Neuronal stem cell (in vitro differentiated cells): ENCODE results near the gene PRDM5.

ENCODE experiments used
- DNase-seq: peaks from one replicate; pipeline ENCODE4 v3.0.0-alpha.2; 2013; ENCODE audit warnings: low spot score
- H2AFZ ChIP-seq: one replicate; pipeline ENCODE4 v1.6.1; 2013; ENCODE audit warnings: mild to moderate bottlenecking, low read length, inconsistent platforms
- H2AK5ac ChIP-seq: 2 replicates; pipeline ENCODE4 v1.6.1; 2013; ENCODE audit warnings: low read depth, mild to moderate bottlenecking, inconsistent platforms, low read length, moderate library complexity, mixed read lengths
- H2BK120ac ChIP-seq: 2 replicates; pipeline ENCODE4 v1.6.1; 2013; ENCODE audit warnings: low read depth, mild to moderate bottlenecking, inconsistent platforms, low read length, moderate library complexity, mixed read lengths
- H2BK12ac ChIP-seq: one replicate; pipeline ENCODE4 v1.6.1; 2013; ENCODE audit warnings: low read length, inconsistent platforms
- H2BK15ac ChIP-seq: 2 replicates; pipeline ENCODE4 v1.6.1; 2013; ENCODE audit warnings: mild to moderate bottlenecking, low read length, inconsistent platforms, mixed read lengths
- H2BK5ac ChIP-seq: one replicate; pipeline ENCODE4 v1.6.1; 2013; ENCODE audit warnings: inconsistent platforms, mild to moderate bottlenecking, low read length, moderate library complexity
- H3K14ac ChIP-seq: one replicate; pipeline ENCODE4 v1.6.1; 2013; ENCODE audit warnings: low read length, inconsistent platforms
- H3K18ac ChIP-seq: 2 replicates; pipeline ENCODE4 v1.6.1; 2013; ENCODE audit warnings: low read length, inconsistent platforms
- H3K23ac ChIP-seq: 2 replicates; pipeline ENCODE4 v1.6.1; 2013; ENCODE audit warnings: low read depth, mild to moderate bottlenecking, mixed read lengths, low read length, inconsistent platforms; ENCODE audit not compliant: poor library complexity
- H3K27ac ChIP-seq: replicated peaks from 3 replicates; pipeline ENCODE4 v1.5.1; 2013; ENCODE audit warnings: low read length, inconsistent platforms
- H3K27me3 ChIP-seq, 3 experiments: 2 replicates each; pipeline ENCODE4 v1.6.1; 2013; ENCODE audit warnings: low read length in 3 of 3, mild to moderate bottlenecking in 2 of 3, inconsistent platforms in 1 of 3, low read depth in 1 of 3, mixed read lengths in 1 of 3, moderate library complexity in 1 of 3; ENCODE audit not compliant: control insufficient read depth in 3 of 3, insufficient read depth in 3 of 3
- H3K36me3 ChIP-seq, 2 donors: replicated peaks in 1 of 2; 2 replicates each; pipeline ENCODE4 v1.6.1; 2013; ENCODE audit warnings: low read length in 2 of 2; ENCODE audit not compliant: control insufficient read depth in 2 of 2, insufficient read depth in 2 of 2
- H3K4ac ChIP-seq: 2 replicates; pipeline ENCODE4 v1.6.1; 2013; ENCODE audit warnings: inconsistent platforms, mild to moderate bottlenecking, low read length, moderate library complexity
- H3K4me1 ChIP-seq, 2 donors: 1 replicate in 1 of 2; 2 replicates in 1 of 2; pipeline ENCODE4 v1.6.1; 2013; ENCODE audit warnings: low read length in 2 of 2, low read depth in 1 of 2; ENCODE audit not compliant: control insufficient read depth in 2 of 2, insufficient read depth in 1 of 2
- H3K4me2 ChIP-seq: one replicate; pipeline ENCODE4 v1.6.1; 2013; ENCODE audit warnings: mild to moderate bottlenecking, low read length, inconsistent platforms; ENCODE audit not compliant: insufficient read depth, poor library complexity, severe bottlenecking
- H3K4me3 ChIP-seq, 2 donors: 2 replicates each; pipeline ENCODE4 v1.5.1; 2013; ENCODE audit warnings: low read length in 2 of 2, mild to moderate bottlenecking in 2 of 2, inconsistent platforms in 1 of 2, moderate library complexity in 1 of 2
- H3K79me1 ChIP-seq: one replicate; pipeline ENCODE4 v1.6.1; 2013; ENCODE audit warnings: low read depth, mild to moderate bottlenecking, inconsistent platforms, low read length, moderate library complexity
- H3K9ac ChIP-seq: one replicate; pipeline ENCODE4 v1.6.1; 2013; ENCODE audit warnings: mild to moderate bottlenecking, low read depth, low read length, inconsistent platforms; ENCODE audit not compliant: poor library complexity
- H3K9me3 ChIP-seq, 2 donors: replicated peaks in 1 of 2; 2 replicates each; pipeline versions ENCODE3 to v1.6.1; 2013; ENCODE audit warnings: low read length in 2 of 2, mild to moderate bottlenecking in 2 of 2, inconsistent platforms in 1 of 2, low read depth in 1 of 2, mixed read lengths in 1 of 2, moderate library complexity in 1 of 2; ENCODE audit not compliant: control insufficient read depth in 2 of 2, insufficient read depth in 1 of 2
- H4K8ac ChIP-seq: one replicate; pipeline ENCODE4 v1.6.1; 2013; ENCODE audit warnings: low read depth, mild to moderate bottlenecking, inconsistent platforms, low read length, moderate library complexity
- H4K91ac ChIP-seq: one replicate; pipeline ENCODE4 v1.6.1; 2013; ENCODE audit warnings: low read length, low read depth, mild to moderate bottlenecking, inconsistent platforms; ENCODE audit not compliant: poor library complexity
- WGBS, 2 donors: extraction: QIAGEN DNeasy Blood & Tissue Kit; methylation state at CpG; one replicate each; pipeline ENCODE4 v1.1.7; 2013; ENCODE audit warnings: missing lambda C conversion rate in 2 of 2, mixed read lengths in 1 of 2; ENCODE audit not compliant: insufficient read length in 2 of 2, insufficient replicate concordance in 1 of 2; ENCODE audit errors: extremely low coverage in 2 of 2; 5-methylcytosine and 5-hydroxymethylcytosine counted together

Gene PRDM5

GRCh38 chr4:120704538-120704937, 218.0 kb downstream of the PRDM5 start:
- H3K9me3 ChIP-seq, result peaks cover 0 to 3% of the 10 kb centered on the region in 2 donors
- no peak overlapping the region for H3K9ac ChIP-seq
- no peak overlapping the region for H4K91ac ChIP-seq
- H3K18ac ChIP-seq, result no peak overlapping the region
- no peak overlapping the region for H3K14ac ChIP-seq
- H2BK15ac ChIP-seq, result no peak overlapping the region
- no peak overlapping the region for H3K27ac ChIP-seq
- H3K79me1 ChIP-seq, result no peaks in the 10 kb centered on the region
- H2AK5ac ChIP-seq, result no peak overlapping the region
- H3K4ac ChIP-seq, result no peak overlapping the region
- no peak overlapping the region for H2BK5ac ChIP-seq
- H3K23ac ChIP-seq, result no peak overlapping the region
- no peaks in the 10 kb centered on the region for H3K27me3 ChIP-seq
- DNase-seq, result no peak
- no peak overlapping the region for H2AFZ ChIP-seq
- H3K36me3 ChIP-seq, result no peaks in the 10 kb centered on the region
- H3K4me3 ChIP-seq, result no peak overlapping the region
- H3K4me2 ChIP-seq, result no peak overlapping the region
- H3K4me1 ChIP-seq, result no peaks in the 10 kb centered on the region
- H2BK12ac ChIP-seq, result no peak overlapping the region
- no peak overlapping the region for H2BK120ac ChIP-seq
- WGBS, 2 donors, result no CpG with 5 or more reads among the region's 6 CpGs
- H4K8ac ChIP-seq, result no peak overlapping the region

- Histone ChIP-seq H3K9ac (no peak overlapping the region), H2AK5ac (no peak overlapping the region), H3K36me3 (no peaks in the 10 kb centered on the region), H2BK12ac (no peak overlapping the region), H2AFZ (no peak overlapping the region), H2BK5ac (no peak overlapping the region), H3K4me3 (no peak overlapping the region), H3K9me3 (peaks cover 0 to 3% of the 10 kb centered on the region in 2 donors), H4K8ac (no peak overlapping the region), H3K4ac (no peak overlapping the region), H2BK15ac (no peak overlapping the region), H3K14ac (no peak overlapping the region), H3K23ac (no peak overlapping the region), H4K91ac (no peak overlapping the region), H2BK120ac (no peak overlapping the region), H3K79me1 (no peaks in the 10 kb centered on the region), H3K4me2 (no peak overlapping the region), H3K4me1 (no peaks in the 10 kb centered on the region), H3K27me3 (no peaks in the 10 kb centered on the region), H3K27ac (no peak overlapping the region), H3K18ac (no peak overlapping the region)
- no CpG with 5 or more reads among the region's 1 CpG for WGBS, 2 donors
- DNase-seq, result no peak
Observed at GRCh38 chr4:120703908-120704307, 218.6 kb downstream of the PRDM5 start.

- Histone ChIP-seq H3K4ac (no peak overlapping the region), H3K18ac (no peak overlapping the region), H3K4me1 (peaks cover 0 to 6% of the 10 kb centered on the region in 2 donors), H2BK120ac (no peak overlapping the region), H3K4me3 (no peak overlapping the region), H2BK5ac (no peak overlapping the region), H3K27ac (no peak overlapping the region), H3K27me3 (no peaks in the 10 kb centered on the region), H2BK15ac (no peak overlapping the region), H3K36me3 (no peaks in the 10 kb centered on the region), H3K79me1 (no peaks in the 10 kb centered on the region), H3K4me2 (no peak overlapping the region), H3K9ac (no peak overlapping the region), H3K9me3 (no peaks in the 10 kb centered on the region), H4K91ac (no peak overlapping the region), H3K14ac (no peak overlapping the region), H2BK12ac (no peak overlapping the region), H2AFZ (no peak overlapping the region), H3K23ac (no peak overlapping the region), H2AK5ac (no peak overlapping the region), H4K8ac (no peak overlapping the region)
- WGBS, 2 donors, result no CpG with 5 or more reads among the region's 1 CpG
- no peak for DNase-seq
Observed at GRCh38 chr4:120699354-120699753, 223.2 kb downstream of the PRDM5 start.

GRCh38 chr4:120694973-120695372, 227.6 kb downstream of the PRDM5 start:
- no CpG with 5 or more reads among the region's 2 CpGs for WGBS, 2 donors
- Histone ChIP-seq H2BK12ac (no peak overlapping the region), H2BK5ac (no peak overlapping the region), H3K27me3 (no peaks in the 10 kb centered on the region), H3K9ac (no peak overlapping the region), H3K9me3 (no peaks in the 10 kb centered on the region), H4K8ac (no peak overlapping the region), H3K4me1 (peaks cover 0 to 6% of the 10 kb centered on the region in 2 donors), H3K4me3 (no peak overlapping the region), H2BK15ac (no peak overlapping the region), H3K4me2 (no peak overlapping the region), H2BK120ac (no peak overlapping the region), H3K14ac (no peak overlapping the region), H3K18ac (no peak overlapping the region), H3K23ac (no peak overlapping the region), H3K4ac (no peak overlapping the region), H3K27ac (no peak overlapping the region), H3K79me1 (no peaks in the 10 kb centered on the region), H4K91ac (no peak overlapping the region), H2AFZ (no peak overlapping the region), H3K36me3 (no peaks in the 10 kb centered on the region), H2AK5ac (no peak overlapping the region)
- no peak for DNase-seq
